CD4-positive, alpha-beta T cell (primary cell): ENCODE data around the gene DTX2. TPM values are rescaled to one million over a fixed set of nuclear protein-coding genes. Genes with fewer than 3 reads are reported as not detected.
A peak's percentile ranks its signal among the peaks of the same experiment; 100 is the strongest.
"Not testable (repeated sequence)": the region's sequence is repeated elsewhere in the genome, so short reads cannot be mapped to it uniquely, and the experiment has no call there.

ENCODE experiments used
- ATAC-seq: fragments of 200-7000 bp; cut with Tn5 transposase; one replicate; pipeline ENCODE4 v1.10.0; 2022; ENCODE audit warnings: mild to moderate bottlenecking; ENCODE audit not compliant: poor library complexity
- CTCF ChIA-PET: fragments of 350-600 bp; sonication (Branson Sonifier 250); formaldehyde crosslinking; loops from one replicate; lab custom pipeline; 2021; ENCODE audit warnings: antibody characterized with exemption, inconsistent platforms; lab: Charles Lee
- POLR2A ChIA-PET: fragments of 350-600 bp; sonication (Branson Sonifier 250); formaldehyde crosslinking; loops from one replicate; lab custom pipeline; 2021; ENCODE audit warnings: antibody characterized with exemption, inconsistent platforms; lab: Charles Lee
- DNase-seq, 14 experiments: peaks; one replicate each; pipeline ENCODE4 v3.0.0-alpha.2; 2013 to 2020; ENCODE audit warnings: mixed read lengths in 2 of 14
- H3K27ac ChIP-seq, 2 donors: one replicate each; pipeline versions ENCODE4 v1.5.1 to v1.7.0; 2013; ENCODE audit warnings: low read length in 2 of 2, low read depth in 1 of 2, mild to moderate bottlenecking in 1 of 2
- H3K27me3 ChIP-seq, 2 experiments: 1 replicate in 1 of 2; 2 replicates in 1 of 2; pipeline versions ENCODE4 v1.6.1 to v1.7.0; 2013; ENCODE audit warnings: low read length in 2 of 2, control low read depth in 1 of 2, mild to moderate bottlenecking in 1 of 2, moderate library complexity in 1 of 2; ENCODE audit not compliant: insufficient read depth in 2 of 2, control insufficient read depth in 1 of 2
- H3K36me3 ChIP-seq: one replicate; pipeline ENCODE4 v1.6.1; 2013; ENCODE audit warnings: low read length, control low read depth; ENCODE audit not compliant: insufficient read depth
- H3K4me1 ChIP-seq: one replicate; pipeline ENCODE4 v1.6.1; 2013; ENCODE audit warnings: low read length, control low read depth; ENCODE audit not compliant: insufficient read depth
- H3K4me3 ChIP-seq: one replicate; pipeline ENCODE4 v1.5.1; 2013; ENCODE audit warnings: mild to moderate bottlenecking, low read length, moderate library complexity
- H3K9me3 ChIP-seq, 2 experiments: 1 replicate in 1 of 2; 2 replicates in 1 of 2; pipeline versions ENCODE4 v1.6.1 to v1.7.0; 2013; ENCODE audit warnings: low read length in 2 of 2, mild to moderate bottlenecking in 2 of 2, control low read depth in 1 of 2, moderate library complexity in 1 of 2; ENCODE audit not compliant: control insufficient read depth in 1 of 2, insufficient read depth in 1 of 2
- H3K27ac Mint-ChIP-seq: one replicate; pipeline ENCODE4 v1.8.0; 2020; ENCODE audit warnings: mixed read lengths
- H3K27me3 Mint-ChIP-seq: one replicate; pipeline ENCODE4 v1.8.0; 2021; ENCODE audit warnings: mixed read lengths
- H3K36me3 Mint-ChIP-seq: one replicate; pipeline ENCODE4 v1.8.0; 2021; ENCODE audit warnings: low read depth, mixed read lengths
- H3K4me1 Mint-ChIP-seq: one replicate; pipeline ENCODE4 v1.8.0; 2021; ENCODE audit warnings: low read depth, mixed read lengths
- H3K4me3 Mint-ChIP-seq: one replicate; pipeline ENCODE4 v1.8.0; 2020; ENCODE audit warnings: mild to moderate bottlenecking, mixed read lengths
- H3K9me3 Mint-ChIP-seq: one replicate; pipeline ENCODE4 v1.8.0; 2020; ENCODE audit warnings: mixed read lengths
- CTCF ChIP-seq: fragments of 200-600 bp; IDR thresholded peaks from one replicate; pipeline ENCODE4 v1.8.0; 2022; ENCODE audit warnings: antibody characterized with exemption, mild to moderate bottlenecking
- intact Hi-C, 2 experiments: fragments of 100-400 bp; cut with DNase I in 1 of 2; cut with micrococcal nuclease in 1 of 2; formaldehyde crosslinking; loops; one replicate each; pipeline versions ENCODE4 v1.15.1 to v1.9.0; 2023 to 2025; cut with DNase I, micrococcal nuclease
- total RNA-seq, 174 experiments: library from RNA in 2 of 174; stranded (reverse) in 2 of 174; gene quantifications; one replicate each; pipeline ENCODE4 v1.2.3 and lab custom pipeline; 2021 to 2026

Gene DTX2
- total RNA-seq, 2 experiments from 2014 or later: 18.2 to 19.2 TPM

GRCh38 chr7:76423666-76424412 lies 37.7 kb upstream of the DTX2 start:
- H3K36me3 Mint-ChIP-seq: no peaks in the 10 kb centered on the region
- no peaks in the 10 kb centered on the region for H3K9me3 Mint-ChIP-seq
- Histone ChIP-seq H3K27ac (no peak overlapping the region), H3K9me3 (no peaks in the 10 kb centered on the region), H3K4me1 (peaks cover 5% of the 10 kb centered on the region), H3K27me3 (peaks cover 0 to 2% of the 10 kb centered on the region in 2 experiments), H3K4me3 (no peak overlapping the region), H3K36me3 (no peaks in the 10 kb centered on the region)
- no peak for TF ChIP-seq CTCF
- intact Hi-C loops: no loop called here
- no peaks in the 10 kb centered on the region for H3K4me1 Mint-ChIP-seq
- no peak for ATAC-seq
- ChIA-PET POLR2A (no interaction called here), CTCF (no interaction called here)
- no peak for DNase-seq
- no peak overlapping the region for H3K4me3 Mint-ChIP-seq
- peaks cover 7% of the 10 kb centered on the region for H3K27me3 Mint-ChIP-seq
- H3K27ac Mint-ChIP-seq: no peak overlapping the region

GRCh38 chr7:76424413-76425111 lies 36.9 kb upstream of the DTX2 start, which contains the start of gene ZP3:
TSS of gene ZP3 (plus strand) at chr7:76424950. CDS start at chr7:76424965, 15 bp downstream.
- ChIA-PET POLR2A (no interaction called here), CTCF (no interaction called here)
- Mint-ChIP-seq H3K27ac (no peak within 1 kb of the TSS), H3K4me1 (no peaks in the 10 kb centered on the region), H3K27me3 (peaks cover 7% of the 10 kb centered on the region), H3K4me3 (no peak within 1 kb of the TSS), H3K9me3 (no peaks in the 10 kb centered on the region), H3K36me3 (no peaks in the 10 kb centered on the region)
- TF ChIP-seq CTCF: no peak
- intact Hi-C loops: no loop called here
- Histone ChIP-seq H3K36me3 (no peaks in the 10 kb centered on the region), H3K9me3 (no peaks in the 10 kb centered on the region), H3K27ac (no peak within 1 kb of the TSS), H3K4me1 (peaks cover 5% of the 10 kb centered on the region), H3K4me3 (no peak within 1 kb of the TSS), H3K27me3 (peaks cover 0 to 2% of the 10 kb centered on the region in 2 experiments)
- no peak for ATAC-seq
- peak in 2 of 14 experiments; percentile 22 to 30 for DNase-seq

- CTCF ChIA-PET: no interaction called here
- Histone ChIP-seq H3K27me3 (peaks cover 0 to 2% of the 10 kb centered on the region in 2 experiments), H3K9me3 (no peaks in the 10 kb centered on the region), H3K36me3 (no peaks in the 10 kb centered on the region), H3K27ac (no peak overlapping the region), H3K4me1 (peaks cover 5% of the 10 kb centered on the region), H3K4me3 (no peak overlapping the region)
- no peak for DNase-seq
- Mint-ChIP-seq H3K4me1 (no peaks in the 10 kb centered on the region), H3K27ac (no peak overlapping the region), H3K36me3 (no peaks in the 10 kb centered on the region), H3K27me3 (peaks cover 6% of the 10 kb centered on the region), H3K4me3 (no peak overlapping the region), H3K9me3 (no peaks in the 10 kb centered on the region)
- intact Hi-C loops: no loop called here
- ATAC-seq: no peak
- POLR2A ChIA-PET: no interaction called here
- no peak for TF ChIP-seq CTCF
These were observed 36.4 kb upstream of the DTX2 start for GRCh38 chr7:76425156-76425555.

- POLR2A ChIA-PET, H3K27me3 Mint-ChIP-seq, intact Hi-C loops, H3K9me3 ChIP-seq, H3K4me3 ChIP-seq, H3K36me3 Mint-ChIP-seq, H3K36me3 ChIP-seq, H3K4me1 Mint-ChIP-seq, H3K27me3 ChIP-seq, H3K9me3 Mint-ChIP-seq, ATAC-seq, DNase-seq, CTCF ChIA-PET, H3K4me3 Mint-ChIP-seq, H3K27ac ChIP-seq, H3K27ac Mint-ChIP-seq, H3K4me1 ChIP-seq: not testable (repeated sequence)
These were observed 36.0 kb upstream of the DTX2 start for GRCh38 chr7:76425558-76425957.
